Amniotic epithelial cell (primary cell): ENCODE measurements around the gene SYNPR.

Source experiments
- DNase-seq: peaks from one replicate; pipeline ENCODE4 v3.0.0-alpha.2; 2010; ENCODE audit warnings: low read depth

Gene SYNPR

GRCh38 chr3:63304421-63304820 lies 26.3 kb downstream of the SYNPR start:
- DNase-seq, result no peak

GRCh38 chr3:63308072-63308471 lies 30.0 kb downstream of the SYNPR start:
- no peak for DNase-seq

GRCh38 chr3:63309768-63310167 lies 31.7 kb downstream of the SYNPR start:
- no peak for DNase-seq

GRCh38 chr3:63323766-63324165 lies 45.7 kb downstream of the SYNPR start:
- no peak for DNase-seq

- no peak for DNase-seq
Measured at GRCh38 chr3:63324621-63325020, 46.5 kb downstream of the SYNPR start.

- no peak for DNase-seq
Measured at GRCh38 chr3:63325386-63325785, 47.3 kb downstream of the SYNPR start.

- peak; percentile 78 for DNase-seq
Measured at GRCh38 chr3:63328365-63328764, 50.3 kb downstream of the SYNPR start.

GRCh38 chr3:63331520-63331919 lies 53.4 kb downstream of the SYNPR start:
- DNase-seq, result no peak

- DNase-seq, result peak; percentile 12
Measured at GRCh38 chr3:63333815-63334214, 55.7 kb downstream of the SYNPR start.

- DNase-seq, result no peak
Measured at GRCh38 chr3:63338351-63338750, 60.2 kb downstream of the SYNPR start.

GRCh38 chr3:63343674-63344073 lies 65.6 kb downstream of the SYNPR start:
- DNase-seq, result peak; percentile 98

GRCh38 chr3:63344661-63345060 lies 66.6 kb downstream of the SYNPR start:
- no peak for DNase-seq

- peak; percentile 64 for DNase-seq
Measured at GRCh38 chr3:63349583-63350573, 71.8 kb downstream of the SYNPR start.

- peak; percentile 71 for DNase-seq
Measured at GRCh38 chr3:63351159-63352007, 73.3 kb downstream of the SYNPR start.

GRCh38 chr3:63352008-63352279 lies 73.8 kb downstream of the SYNPR start:
- DNase-seq, result no peak

- DNase-seq, result peak; percentile 48
Measured at GRCh38 chr3:63353383-63353782, 75.3 kb downstream of the SYNPR start.

- DNase-seq, result peak; percentile 17
Measured at GRCh38 chr3:63354160-63354559, 76.1 kb downstream of the SYNPR start.

- peak; percentile 23 for DNase-seq
Measured at GRCh38 chr3:63355809-63356208, 77.7 kb downstream of the SYNPR start.

GRCh38 chr3:63364495-63364894 lies 86.4 kb downstream of the SYNPR start:
- peak; percentile 64 for DNase-seq

- no peak for DNase-seq
Measured at GRCh38 chr3:63364910-63365309, 86.8 kb downstream of the SYNPR start.

- DNase-seq, result no peak
Measured at GRCh38 chr3:63365671-63366070, 87.6 kb downstream of the SYNPR start.

GRCh38 chr3:63370094-63370493 lies 92.0 kb downstream of the SYNPR start:
- no peak for DNase-seq

- DNase-seq, result no peak
Measured at GRCh38 chr3:63383040-63383439, 104.9 kb downstream of the SYNPR start.
